Karpas-422 (cell line): ENCODE results near the gene PSMD3. TPM values are rescaled to one million over a fixed set of nuclear protein-coding genes. Genes with fewer than 3 reads are reported as not detected.
"Not testable (repeated sequence)": the region's sequence is repeated elsewhere in the genome, so short reads cannot be mapped to it uniquely, and the experiment has no call there.

Source experiments
- DNase-seq: peaks from one replicate; pipeline ENCODE4 v3.0.0-alpha.2; 2015
- H2AFZ ChIP-seq: fragments of 200-600 bp; sonication (generic); 2 replicates; pipeline ENCODE4 v1.6.1; 2014; ENCODE audit warnings: antibody characterized with exemption, low read length, mixed read lengths
- H3K27ac ChIP-seq: fragments of 200-600 bp; sonication (generic); 2 replicates; pipeline ENCODE4 v1.5.1; 2014; ENCODE audit warnings: mild to moderate bottlenecking, low read length, moderate library complexity
- H3K27me3 ChIP-seq: fragments of 200-600 bp; sonication (generic); 2 replicates; pipeline ENCODE4 v1.6.1; 2014; ENCODE audit warnings: low read length, mixed read lengths
- H3K36me3 ChIP-seq: fragments of 200-600 bp; sonication (generic); 2 replicates; pipeline ENCODE4 v1.6.1; 2014; ENCODE audit warnings: low read length, mixed read lengths; ENCODE audit not compliant: insufficient read depth
- H3K4me1 ChIP-seq: fragments of 200-600 bp; sonication (generic); 2 replicates; pipeline ENCODE4 v1.6.1; 2014; ENCODE audit warnings: mild to moderate bottlenecking, low read length, mixed read lengths
- H3K4me2 ChIP-seq: fragments of 200-600 bp; sonication (generic); 2 replicates; pipeline ENCODE4 v1.6.1; 2014; ENCODE audit warnings: low read length, low read depth, mild to moderate bottlenecking; ENCODE audit not compliant: poor library complexity, severe bottlenecking
- H3K4me3 ChIP-seq: fragments of 200-600 bp; sonication (generic); 2 replicates; pipeline ENCODE4 v1.5.1; 2014; ENCODE audit warnings: mild to moderate bottlenecking, antibody characterized with exemption, low read length, mixed read lengths
- H3K79me2 ChIP-seq: fragments of 200-600 bp; sonication (generic); 2 replicates; pipeline ENCODE4 v1.6.1; 2014; ENCODE audit warnings: mild to moderate bottlenecking, low read length, mixed read lengths
- H3K9ac ChIP-seq: fragments of 200-600 bp; sonication (generic); 2 replicates; pipeline ENCODE4 v1.6.0; 2014; ENCODE audit warnings: low read length
- H3K9me2 ChIP-seq: fragments of 200-600 bp; sonication (generic), shearing (Covaris generic); replicated peaks from 2 replicates; pipeline ENCODE4 v1.6.0; 2014; ENCODE audit warnings: mild to moderate bottlenecking, low read length, moderate library complexity; ENCODE audit not compliant: insufficient read depth
- H3K9me3 ChIP-seq: fragments of 300-700, 200-600 bp; sonication (generic); 2 replicates; pipeline ENCODE4 v1.6.1; 2014; ENCODE audit warnings: low read length, mixed read lengths
- H4K20me1 ChIP-seq: fragments of 200-600 bp; sonication (generic); 2 replicates; pipeline ENCODE4 v1.6.1; 2014; ENCODE audit warnings: mild to moderate bottlenecking, antibody characterized with exemption, low read length, low read depth; ENCODE audit not compliant: insufficient read depth
- total RNA-seq: library from RNA; depleted of rRNA; stranded (reverse); fragments of >200 nt; shearing (Covaris generic); gene quantifications from 2 replicates; pipeline ENCODE4 v1.2.3, GENCODE V29; 2014; ENCODE audit warnings: low replicate concordance

PSMD3 gene
- total RNA-seq, 1 experiment from 2014 or later = 87.1 TPM

DNA sequence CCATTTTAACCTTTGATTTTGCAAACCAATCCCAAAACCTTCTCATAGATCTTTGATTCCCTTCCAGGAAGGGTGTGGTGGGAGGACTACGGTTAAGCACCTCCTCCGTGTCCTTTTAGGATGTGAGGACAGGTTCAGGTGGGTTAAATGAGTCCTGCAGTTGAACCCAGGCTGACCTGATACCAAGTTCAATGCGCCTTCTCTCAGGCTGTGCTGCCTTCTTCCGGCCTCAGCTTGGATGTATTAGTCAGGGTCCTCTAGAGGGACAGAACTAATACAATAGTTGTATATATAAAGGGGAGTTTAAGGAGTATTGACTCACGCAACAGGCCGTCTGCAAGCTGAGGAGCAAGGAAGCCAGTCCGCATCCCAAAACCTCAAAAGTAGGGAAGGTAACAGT lies 24.1 kb downstream of the PSMD3 start:
- H2AFZ ChIP-seq = no peak overlapping the region
- no peaks in the 10 kb centered on the region for H4K20me1 ChIP-seq
- no peaks in the 10 kb centered on the region for H3K9me3 ChIP-seq

DNA sequence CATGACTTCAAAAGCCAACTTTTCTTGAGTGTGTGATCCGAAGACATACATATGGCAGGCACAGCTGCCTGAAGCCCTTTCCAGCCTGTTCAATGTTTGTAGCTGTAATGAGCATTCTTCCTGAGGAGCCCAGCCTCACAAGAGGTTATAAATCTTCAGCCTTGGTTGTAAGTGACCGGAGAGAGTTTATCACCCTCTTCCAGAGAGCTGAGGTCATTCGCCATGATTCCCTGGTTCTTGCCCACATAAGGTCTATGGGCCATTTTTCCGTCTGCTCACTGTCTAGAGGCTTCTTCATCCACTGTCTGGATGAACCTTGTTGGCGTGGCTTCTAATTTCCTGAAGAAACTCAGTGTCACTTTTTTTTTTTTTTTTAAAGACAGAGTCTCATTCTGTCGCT lies 24.9 kb downstream of the PSMD3 start:
- Histone ChIP-seq H3K9me3 (no peaks in the 10 kb centered on the region), H3K9me2 (no peaks in the 10 kb centered on the region), H2AFZ (no peak overlapping the region), H3K4me1 (no peaks in the 10 kb centered on the region), H4K20me1 (no peaks in the 10 kb centered on the region), H3K79me2 (no peaks in the 10 kb centered on the region), H3K4me3 (no peak overlapping the region), H3K27me3 (no peaks in the 10 kb centered on the region), H3K9ac (no peak overlapping the region), H3K4me2 (no peak overlapping the region), H3K36me3 (no peaks in the 10 kb centered on the region), H3K27ac (no peak overlapping the region)
- no peak for DNase-seq

More for the DNA sequence above, 24.1 kb downstream of the PSMD3 start:
- Histone ChIP-seq H3K9me2 (no peaks in the 10 kb centered on the region), H3K36me3 (no peaks in the 10 kb centered on the region), H3K4me2 (no peak overlapping the region), H3K27me3 (no peaks in the 10 kb centered on the region), H3K4me1 (no peaks in the 10 kb centered on the region), H3K27ac (no peak overlapping the region), H3K9ac (no peak overlapping the region), H3K4me3 (no peak overlapping the region), H3K79me2 (no peaks in the 10 kb centered on the region)
- DNase-seq = no peak

DNA sequence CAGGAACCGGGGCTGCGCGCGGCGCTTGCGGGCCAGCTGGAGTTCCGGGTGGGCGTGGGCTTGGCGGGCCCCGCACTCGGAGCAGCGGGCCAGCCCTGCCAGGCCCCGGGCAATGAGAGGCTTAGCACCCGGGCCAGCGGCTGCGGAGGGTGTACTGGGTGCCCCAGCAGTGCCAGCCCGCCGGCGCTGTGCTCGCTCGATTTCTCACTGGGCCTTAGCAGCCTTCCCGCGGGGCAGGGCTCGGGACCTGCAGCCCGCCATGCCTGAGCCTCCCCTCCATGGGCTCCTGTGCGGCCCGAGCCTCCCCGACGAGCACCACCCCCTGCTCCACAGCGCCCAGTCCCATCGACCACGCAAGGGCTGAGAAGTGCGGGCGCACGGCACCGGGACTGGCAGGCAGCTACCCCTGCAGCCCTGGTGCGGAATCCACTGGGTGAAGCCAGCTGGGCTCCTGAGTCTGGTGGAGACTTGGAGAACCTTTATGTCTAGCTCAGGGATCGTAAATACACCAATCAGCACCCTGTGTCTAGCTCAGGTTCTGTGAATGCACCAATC lies 30.4 kb downstream of the PSMD3 start:
- H4K20me1 ChIP-seq, H3K4me2 ChIP-seq, H3K4me3 ChIP-seq, H2AFZ ChIP-seq, H3K36me3 ChIP-seq, H3K27me3 ChIP-seq, H3K9me3 ChIP-seq, H3K27ac ChIP-seq, H3K9me2 ChIP-seq, DNase-seq, H3K9ac ChIP-seq, H3K4me1 ChIP-seq, H3K79me2 ChIP-seq: not testable (repeated sequence)

DNA sequence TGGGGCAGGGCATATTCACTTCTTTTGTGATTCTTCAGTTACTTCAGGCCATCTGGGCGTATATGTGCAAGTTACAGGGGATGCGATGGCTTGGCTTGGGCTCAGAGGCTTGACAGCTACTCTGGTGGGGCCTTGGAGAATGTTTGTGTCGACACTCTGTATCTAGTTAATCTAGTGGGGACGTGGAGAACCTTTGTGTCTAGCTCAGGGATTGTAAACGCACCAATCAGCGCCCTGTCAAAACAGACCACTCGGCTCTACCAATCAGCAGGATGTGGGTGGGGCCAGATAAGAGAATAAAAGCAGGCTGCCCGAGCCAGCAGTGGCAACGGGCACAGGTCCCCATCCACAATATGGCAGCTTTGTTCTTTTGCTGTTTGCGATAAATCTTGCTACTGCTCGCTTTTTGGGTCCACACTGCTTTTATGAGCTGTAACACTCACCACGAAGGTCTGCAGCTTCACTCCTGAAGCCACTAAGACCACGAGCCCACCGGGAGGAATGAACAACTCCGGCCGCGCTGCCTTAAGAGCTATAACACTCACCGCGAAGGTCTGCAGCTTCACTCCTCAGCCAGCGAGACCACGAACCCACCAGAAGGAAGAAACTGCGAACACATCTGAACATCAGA lies 31.5 kb downstream of the PSMD3 start:
- H3K9ac ChIP-seq = not testable (repeated sequence)

DNA sequence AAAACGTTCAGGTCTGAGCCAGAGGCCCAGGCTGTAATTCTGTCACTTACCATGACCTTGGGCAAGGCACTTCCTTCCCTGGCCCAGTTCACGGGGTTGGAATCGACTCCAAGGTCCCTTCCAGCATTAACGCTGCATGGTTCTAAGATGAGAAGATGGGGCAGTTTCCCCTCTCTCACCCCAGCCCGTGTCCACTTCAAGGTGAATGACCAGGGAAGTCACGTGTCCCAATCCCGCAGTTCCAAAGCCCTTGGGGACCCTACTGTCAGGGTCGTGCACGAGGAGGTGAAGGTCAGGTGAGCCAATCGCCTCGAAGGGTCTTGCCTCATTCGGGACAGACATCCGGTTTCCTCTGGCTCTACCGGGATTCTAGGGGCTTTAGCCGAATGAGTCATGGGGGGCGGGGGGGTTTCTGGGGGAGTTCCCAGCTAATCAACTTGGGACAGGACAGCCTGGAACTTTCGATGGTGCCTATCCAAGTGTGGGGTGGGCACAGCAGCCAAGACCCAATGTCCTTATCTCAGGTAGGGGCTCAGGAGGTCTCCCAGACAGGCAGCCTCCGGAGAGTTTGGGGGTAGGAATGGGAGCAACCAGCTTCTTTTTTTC lies 33.9 kb downstream of the PSMD3 start:
- H4K20me1 ChIP-seq = no peaks in the 10 kb centered on the region
- H3K27me3 ChIP-seq = no peaks in the 10 kb centered on the region
- H3K4me3 ChIP-seq = no peak overlapping the region
- no peak overlapping the region for H3K27ac ChIP-seq
- no peak for DNase-seq
- no peaks in the 10 kb centered on the region for H3K36me3 ChIP-seq
- H3K4me2 ChIP-seq = no peak overlapping the region
- H3K9me2 ChIP-seq = no peaks in the 10 kb centered on the region
- no peaks in the 10 kb centered on the region for H3K4me1 ChIP-seq
- H3K79me2 ChIP-seq = no peaks in the 10 kb centered on the region
- no peak overlapping the region for H3K9ac ChIP-seq
- no peaks in the 10 kb centered on the region for H3K9me3 ChIP-seq
- H2AFZ ChIP-seq = no peak overlapping the region

More for the DNA sequence above, 31.5 kb downstream of the PSMD3 start:
- H3K27ac ChIP-seq, H4K20me1 ChIP-seq, H3K4me2 ChIP-seq, H3K79me2 ChIP-seq, H3K4me1 ChIP-seq, DNase-seq, H3K9me2 ChIP-seq, H2AFZ ChIP-seq, H3K27me3 ChIP-seq, H3K36me3 ChIP-seq, H3K4me3 ChIP-seq, H3K9me3 ChIP-seq: not testable (repeated sequence)

DNA sequence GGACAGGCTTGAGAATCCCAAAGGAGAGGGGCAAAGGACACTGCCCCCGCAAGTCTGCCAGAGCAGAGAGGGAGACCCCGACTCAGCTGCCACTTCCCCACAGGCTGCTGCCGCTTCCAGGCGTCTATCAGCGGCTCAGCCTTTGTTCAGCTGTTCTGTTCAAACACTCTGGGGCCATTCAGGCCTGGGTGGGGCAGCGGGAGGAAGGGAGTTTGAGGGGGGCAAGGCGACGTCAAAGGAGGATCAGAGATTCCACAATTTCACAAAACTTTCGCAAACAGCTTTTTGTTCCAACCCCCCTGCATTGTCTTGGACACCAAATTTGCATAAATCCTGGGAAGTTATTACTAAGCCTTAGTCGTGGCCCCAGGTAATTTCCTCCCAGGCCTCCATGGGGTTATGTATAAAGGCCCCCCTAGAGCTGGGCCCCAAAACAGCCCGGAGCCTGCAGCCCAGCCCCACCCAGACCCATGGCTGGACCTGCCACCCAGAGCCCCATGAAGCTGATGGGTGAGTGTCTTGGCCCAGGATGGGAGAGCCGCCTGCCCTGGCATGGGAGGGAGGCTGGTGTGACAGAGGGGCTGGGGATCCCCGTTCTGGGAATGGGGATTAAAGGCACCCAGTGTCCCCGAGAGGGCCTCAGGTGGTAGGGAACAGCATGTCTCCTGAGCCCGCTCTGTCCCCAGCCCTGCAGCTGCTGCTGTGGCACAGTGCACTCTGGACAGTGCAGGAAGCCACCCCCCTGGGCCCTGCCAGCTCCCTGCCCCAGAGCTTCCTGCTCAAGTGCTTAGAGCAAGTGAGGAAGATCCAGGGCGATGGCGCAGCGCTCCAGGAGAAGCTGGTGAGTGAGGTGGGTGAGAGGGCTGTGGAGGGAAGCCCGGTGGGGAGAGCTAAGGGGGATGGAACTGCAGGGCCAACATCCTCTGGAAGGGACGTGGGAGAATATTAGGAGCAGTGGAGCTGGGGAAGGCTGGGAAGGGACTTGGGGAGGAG lies 34.7 kb downstream of the PSMD3 start, which contains the start of gene CSF3:
TSS of gene CSF3 (plus strand) at position 436 of the 993 bp plus-strand sequence. CDS start at position 471, 35 bp downstream.
- H4K20me1 ChIP-seq = no peaks in the 10 kb centered on the region
- no peak for DNase-seq
- no peak within 1 kb of the TSS for H2AFZ ChIP-seq
- no peaks in the 10 kb centered on the region for H3K4me1 ChIP-seq
- H3K79me2 ChIP-seq = no peaks in the 10 kb centered on the region
- H3K9ac ChIP-seq = no peak within 1 kb of the TSS
- H3K9me2 ChIP-seq = no peaks in the 10 kb centered on the region
- H3K4me2 ChIP-seq = no peak within 1 kb of the TSS
- no peak within 1 kb of the TSS for H3K4me3 ChIP-seq
- H3K9me3 ChIP-seq = no peaks in the 10 kb centered on the region
- no peaks in the 10 kb centered on the region for H3K27me3 ChIP-seq
- no peak within 1 kb of the TSS for H3K27ac ChIP-seq
- no peaks in the 10 kb centered on the region for H3K36me3 ChIP-seq

DNA sequence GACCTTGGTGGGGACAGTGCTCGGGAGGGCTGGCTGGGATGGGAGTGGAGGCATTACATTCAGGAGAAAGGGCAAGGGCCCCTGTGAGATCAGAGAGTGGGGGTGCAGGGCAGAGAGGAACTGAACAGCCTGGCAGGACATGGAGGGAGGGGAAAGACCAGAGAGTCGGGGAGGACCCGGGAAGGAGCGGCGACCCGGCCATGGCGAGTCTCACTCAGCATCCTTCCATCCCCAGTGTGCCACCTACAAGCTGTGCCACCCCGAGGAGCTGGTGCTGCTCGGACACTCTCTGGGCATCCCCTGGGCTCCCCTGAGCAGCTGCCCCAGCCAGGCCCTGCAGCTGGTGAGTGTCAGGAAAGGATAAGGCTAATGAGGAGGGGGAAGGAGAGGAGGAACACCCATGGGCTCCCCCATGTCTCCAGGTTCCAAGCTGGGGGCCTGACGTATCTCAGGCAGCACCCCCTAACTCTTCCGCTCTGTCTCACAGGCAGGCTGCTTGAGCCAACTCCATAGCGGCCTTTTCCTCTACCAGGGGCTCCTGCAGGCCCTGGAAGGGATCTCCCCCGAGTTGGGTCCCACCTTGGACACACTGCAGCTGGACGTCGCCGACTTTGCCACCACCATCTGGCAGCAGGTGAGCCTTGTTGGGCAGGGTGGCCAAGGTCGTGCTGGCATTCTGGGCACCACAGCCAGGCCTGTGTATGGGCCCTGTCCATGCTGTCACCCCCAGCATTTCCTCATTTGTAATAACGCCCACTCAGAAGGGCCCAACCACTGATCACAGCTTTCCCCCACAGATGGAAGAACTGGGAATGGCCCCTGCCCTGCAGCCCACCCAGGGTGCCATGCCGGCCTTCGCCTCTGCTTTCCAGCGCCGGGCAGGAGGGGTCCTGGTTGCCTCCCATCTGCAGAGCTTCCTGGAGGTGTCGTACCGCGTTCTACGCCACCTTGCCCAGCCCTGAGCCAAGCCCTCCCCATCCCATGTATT lies 35.7 kb downstream of the PSMD3 start:
- no peaks in the 10 kb centered on the region for H4K20me1 ChIP-seq
- DNase-seq = no peak
- no peaks in the 10 kb centered on the region for H3K79me2 ChIP-seq
- no peaks in the 10 kb centered on the region for H3K4me1 ChIP-seq
- H3K9ac ChIP-seq = no peak overlapping the region
- no peak overlapping the region for H3K4me3 ChIP-seq
- H3K9me3 ChIP-seq = no peaks in the 10 kb centered on the region
- H3K9me2 ChIP-seq = no peaks in the 10 kb centered on the region
- H3K4me2 ChIP-seq = no peak overlapping the region
- H3K36me3 ChIP-seq = no peaks in the 10 kb centered on the region
- H3K27ac ChIP-seq = no peak overlapping the region
- H3K27me3 ChIP-seq = no peaks in the 10 kb centered on the region
- H2AFZ ChIP-seq = no peak overlapping the region
